HG03135 (cell line): Measurements from ENCODE around the gene KRTAP10-2.
"Not testable (repeated sequence)": the region's sequence is repeated elsewhere in the genome, so short reads cannot be mapped to it uniquely, and the experiment has no call there.

Experiments used
- ATAC-seq: cut with Tn5 transposase; IDR thresholded peaks from one replicate; pipeline ENCODE4 v1.9.1; 2021; ENCODE audit warnings: mild to moderate bottlenecking, moderate library complexity; ENCODE audit not compliant: unreplicated experiment

KRTAP10-2 gene

DNA sequence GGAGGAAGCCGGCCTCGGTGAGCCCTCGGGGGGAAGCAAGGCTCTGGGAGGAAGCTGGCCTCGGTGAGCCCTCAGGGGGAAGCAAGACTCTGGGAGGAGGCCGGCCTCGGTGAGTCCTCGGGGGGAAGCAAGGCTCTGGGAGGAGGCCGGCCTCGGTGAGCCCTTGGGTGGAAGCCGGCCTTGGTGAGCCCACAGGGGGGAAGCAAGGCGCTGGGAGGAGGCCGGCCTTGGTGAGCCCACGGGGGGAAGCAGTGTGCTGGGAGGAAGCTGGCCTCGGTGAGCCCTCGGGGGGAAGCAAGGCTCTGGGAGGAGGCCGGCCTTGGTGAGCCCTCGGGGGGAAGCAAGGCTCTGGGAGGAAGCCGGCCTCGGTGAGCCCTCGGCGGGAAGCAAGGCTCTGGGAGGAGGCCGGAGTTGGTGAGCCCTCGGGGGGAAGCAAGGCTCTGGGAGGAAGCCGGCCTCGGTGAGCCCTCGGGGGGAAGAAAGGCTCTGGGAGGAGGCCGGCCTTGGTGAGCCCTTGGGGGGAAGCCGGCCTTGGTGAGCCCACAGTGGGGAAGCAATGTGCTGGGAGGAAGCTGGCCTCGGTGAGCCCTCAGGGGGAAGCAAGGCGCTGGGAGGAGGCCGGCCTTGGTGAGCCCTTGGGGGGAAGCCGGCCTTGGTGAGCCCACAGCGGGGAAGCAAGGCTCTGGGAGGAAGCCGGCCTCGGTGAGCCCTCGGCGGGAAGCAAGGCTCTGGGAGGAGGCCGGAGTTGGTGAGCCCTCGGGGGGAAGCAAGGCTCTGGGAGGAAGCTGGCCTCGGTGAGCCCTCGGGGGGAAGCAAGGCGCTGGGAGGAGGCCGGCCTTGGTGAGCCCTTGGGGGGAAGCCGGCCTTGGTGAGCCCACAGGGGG, 48.1 kb downstream of the KRTAP10-2 start:
- not testable (repeated sequence) for ATAC-seq

DNA sequence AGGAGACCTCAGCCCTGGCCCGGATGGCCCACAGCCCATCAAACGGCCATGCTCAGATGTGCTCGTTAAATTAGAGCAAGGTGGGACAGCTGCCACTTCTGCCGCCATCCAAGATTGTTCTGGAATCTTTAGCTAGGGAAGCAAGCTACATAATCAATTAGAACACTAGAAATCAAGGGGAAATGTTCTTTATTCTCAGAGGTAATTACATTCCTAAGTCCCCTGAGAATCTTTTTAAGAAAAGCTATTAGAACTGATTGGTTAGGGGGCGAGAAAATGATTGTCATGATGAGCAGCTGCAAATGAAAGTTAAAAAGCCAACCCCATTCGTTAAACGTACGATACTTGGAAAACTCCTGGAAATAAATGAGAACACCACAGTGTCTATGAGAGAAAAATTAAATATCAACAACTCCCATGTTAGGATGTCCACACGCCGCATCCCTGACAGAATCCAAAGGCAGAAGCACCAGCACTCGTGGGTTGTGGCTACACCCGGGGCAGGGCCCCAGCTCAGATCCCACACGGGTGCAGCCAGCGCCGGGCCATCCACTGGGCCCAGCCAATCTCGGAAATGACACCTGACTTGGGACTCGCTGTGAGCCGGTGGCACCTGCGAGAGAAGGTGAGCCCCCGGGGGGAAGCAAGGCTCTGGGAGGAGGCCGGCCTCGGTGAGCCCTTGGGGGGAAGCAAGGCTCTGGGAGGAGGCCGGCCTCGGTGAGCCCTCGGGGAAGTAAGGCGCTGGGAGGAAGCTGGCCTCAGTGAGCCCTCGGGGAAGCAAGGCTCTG, 48.9 kb downstream of the KRTAP10-2 start:
- no peak for ATAC-seq
